ENCODE data around the gene ETV7.

The ETV7 gene

DNA sequence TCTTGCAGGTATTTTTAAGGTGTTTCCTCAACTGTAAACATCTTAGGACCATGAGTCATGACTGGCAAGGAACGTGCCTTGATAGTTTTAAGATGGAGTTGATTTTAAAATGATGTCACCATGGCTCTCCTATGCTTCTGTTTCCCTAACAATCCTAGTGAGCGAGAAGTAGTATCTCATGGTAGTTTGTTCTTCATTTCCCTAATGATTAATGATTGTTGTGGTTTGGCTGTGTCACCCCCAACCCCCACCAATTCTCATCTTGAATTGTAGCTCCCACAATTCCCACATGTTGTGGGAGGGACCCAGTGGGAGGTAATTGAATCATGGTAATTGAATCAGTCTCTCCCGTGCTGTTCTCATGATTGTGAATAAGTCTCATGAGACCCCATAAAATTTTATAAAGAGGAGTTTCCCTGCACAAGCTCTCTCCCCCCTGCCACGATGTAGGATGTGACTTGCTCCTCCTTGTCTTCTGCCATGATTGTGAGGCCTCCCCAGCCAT is 34.0 kb downstream of the ETV7 start:
- TF ChIP-seq, protein P1, sequence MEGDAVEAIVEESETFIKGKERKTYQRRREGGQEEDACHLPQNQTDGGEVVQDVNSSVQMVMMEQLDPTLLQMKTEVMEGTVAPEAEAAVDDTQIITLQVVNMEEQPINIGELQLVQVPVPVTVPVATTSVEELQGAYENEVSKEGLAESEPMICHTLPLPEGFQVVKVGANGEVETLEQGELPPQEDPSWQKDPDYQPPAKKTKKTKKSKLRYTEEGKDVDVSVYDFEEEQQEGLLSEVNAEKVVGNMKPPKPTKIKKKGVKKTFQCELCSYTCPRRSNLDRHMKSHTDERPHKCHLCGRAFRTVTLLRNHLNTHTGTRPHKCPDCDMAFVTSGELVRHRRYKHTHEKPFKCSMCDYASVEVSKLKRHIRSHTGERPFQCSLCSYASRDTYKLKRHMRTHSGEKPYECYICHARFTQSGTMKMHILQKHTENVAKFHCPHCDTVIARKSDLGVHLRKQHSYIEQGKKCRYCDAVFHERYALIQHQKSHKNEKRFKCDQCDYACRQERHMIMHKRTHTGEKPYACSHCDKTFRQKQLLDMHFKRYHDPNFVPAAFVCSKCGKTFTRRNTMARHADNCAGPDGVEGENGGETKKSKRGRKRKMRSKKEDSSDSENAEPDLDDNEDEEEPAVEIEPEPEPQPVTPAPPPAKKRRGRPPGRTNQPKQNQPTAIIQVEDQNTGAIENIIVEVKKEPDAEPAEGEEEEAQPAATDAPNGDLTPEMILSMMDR (IDR thresholded peaks at IDR 0.05; ENCODE audit: insufficient read depth, missing control alignments): no peak
- DNase-seq (ENCODE audit: insufficient read length, low spot score) (no peak), FAIRE-seq (no peak)

DNA sequence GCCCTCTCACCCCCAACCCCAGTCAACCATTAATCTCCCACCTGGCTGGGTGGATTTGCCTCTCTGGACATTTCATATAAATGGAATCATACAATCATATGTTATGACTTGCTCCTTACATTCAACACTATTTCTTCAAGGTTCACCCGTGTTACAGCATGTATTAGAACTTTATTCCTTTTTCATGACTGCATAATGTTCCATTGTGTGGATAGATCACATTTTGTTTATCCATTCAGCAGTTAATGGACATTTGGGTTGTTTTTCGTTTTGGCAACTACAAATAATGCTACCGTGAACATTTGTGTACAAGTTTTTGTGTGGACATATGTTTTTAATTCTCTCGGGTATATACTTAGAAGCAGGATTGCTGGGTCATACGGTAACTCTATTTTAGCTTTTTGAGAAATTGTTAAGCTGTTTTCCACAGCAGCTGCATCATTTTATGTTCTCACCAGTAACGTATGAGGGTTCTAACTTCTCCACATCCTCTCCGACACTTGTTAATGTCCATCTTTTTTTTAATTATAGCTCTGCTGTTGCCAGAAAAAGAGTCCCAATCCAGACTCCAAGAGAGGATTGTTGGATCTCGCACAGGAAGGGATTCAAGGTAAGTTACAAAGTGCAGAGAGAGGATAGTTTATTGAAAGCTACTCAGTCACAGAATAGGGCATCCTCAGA is 34.9 kb downstream of the ETV7 start:
- TF ChIP-seq, protein P1 (IDR thresholded peaks at IDR 0.05; ENCODE audit: insufficient read depth, missing control alignments): no peak
- FAIRE-seq: no peak

DNA sequence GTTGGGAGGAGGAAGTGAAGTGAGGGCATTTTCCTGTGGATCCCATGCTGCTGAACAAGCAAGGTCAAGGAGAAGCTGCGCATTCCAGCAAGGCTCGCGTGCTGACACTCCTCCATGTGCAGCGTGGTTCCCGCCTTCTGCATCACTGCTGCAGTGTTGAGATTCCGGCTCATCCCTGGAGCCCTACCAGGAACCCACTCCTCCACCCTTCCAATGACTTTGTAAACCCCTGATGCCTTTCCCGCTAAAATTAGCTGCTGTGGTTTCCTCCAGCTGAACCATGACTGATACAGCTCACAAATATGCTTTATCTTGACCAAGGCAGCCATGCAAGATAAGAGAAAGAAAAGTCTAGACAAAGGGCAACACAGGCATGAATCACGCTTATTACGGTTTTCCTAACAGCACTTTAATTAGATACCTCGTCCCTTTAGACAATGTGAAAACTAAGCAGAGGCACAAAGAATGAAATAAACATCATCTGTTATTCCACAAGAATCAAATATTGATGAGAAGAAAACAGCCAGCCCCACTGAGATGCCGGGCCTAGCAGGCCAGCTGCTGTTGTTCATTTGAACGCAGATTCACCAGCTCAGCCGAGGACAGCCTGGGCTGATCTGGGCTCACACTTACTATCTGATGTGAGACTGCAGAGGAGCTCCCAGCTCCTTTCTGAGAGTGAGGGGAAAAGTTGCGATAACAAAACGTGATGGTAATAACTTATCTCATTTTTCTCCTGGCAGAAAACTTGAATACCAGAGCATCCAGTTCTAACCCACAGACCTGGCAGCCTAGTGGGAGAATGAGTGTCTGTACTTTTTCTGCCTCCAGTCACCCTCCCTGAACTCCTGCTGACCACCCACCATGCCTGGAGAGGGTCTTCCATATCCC is 36.5 kb downstream of the ETV7 start:
- TF ChIP-seq, protein P1 (IDR thresholded peaks at IDR 0.05; ENCODE audit: insufficient read depth, missing control alignments): no peak
- no peak for FAIRE-seq

More for the DNA sequence above, 34.9 kb downstream of the ETV7 start:
- no peak for DNase-seq (ENCODE audit: insufficient read length, low spot score)

DNA sequence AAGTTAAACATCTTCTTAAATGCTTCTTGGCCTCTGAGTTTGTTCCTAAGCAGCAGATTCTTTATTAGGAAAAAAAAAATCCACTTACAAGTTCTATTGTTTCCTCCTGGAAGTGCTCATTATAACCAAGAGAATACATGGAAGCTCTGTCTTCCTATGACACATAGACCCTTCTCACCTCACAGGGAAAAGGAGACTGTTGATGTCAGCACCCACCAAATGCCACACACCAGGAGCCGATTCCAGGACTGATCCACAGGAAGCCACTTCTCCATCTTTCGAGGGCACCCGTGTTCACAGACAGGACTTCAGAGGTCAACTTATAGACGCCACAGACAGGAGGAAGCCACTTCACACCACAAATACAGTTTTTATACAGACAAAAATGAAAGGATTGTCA is 37.4 kb downstream of the ETV7 start:
- FAIRE-seq: no peak
- TF ChIP-seq, protein P1 (IDR thresholded peaks at IDR 0.05; ENCODE audit: insufficient read depth, missing control alignments): no peak
- DNase-seq (ENCODE audit: insufficient read length, low spot score): no peak

More for the DNA sequence above, 36.5 kb downstream of the ETV7 start:
- no peak for DNase-seq (ENCODE audit: insufficient read length, low spot score)

DNA sequence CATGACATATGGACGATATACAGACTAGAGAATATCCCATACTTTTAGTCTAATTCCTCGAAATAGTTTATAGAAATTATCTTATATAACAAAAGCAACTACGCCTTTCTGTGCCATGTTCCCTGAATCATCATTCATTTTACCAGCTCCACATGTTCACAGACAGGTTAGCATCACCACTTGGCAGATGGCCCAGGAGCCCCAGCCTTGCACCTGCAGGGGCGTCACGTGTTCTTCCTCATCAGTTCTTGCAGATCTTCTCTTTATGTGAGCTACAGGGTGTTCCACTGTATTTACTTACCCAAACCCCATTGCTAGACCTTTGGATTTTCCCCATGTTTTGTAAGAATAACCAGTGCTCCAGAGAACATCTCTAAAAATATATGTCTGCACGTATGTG is 38.2 kb downstream of the ETV7 start:
- TF ChIP-seq, protein P1 (IDR thresholded peaks at IDR 0.05; ENCODE audit: insufficient read depth, missing control alignments): no peak

DNA sequence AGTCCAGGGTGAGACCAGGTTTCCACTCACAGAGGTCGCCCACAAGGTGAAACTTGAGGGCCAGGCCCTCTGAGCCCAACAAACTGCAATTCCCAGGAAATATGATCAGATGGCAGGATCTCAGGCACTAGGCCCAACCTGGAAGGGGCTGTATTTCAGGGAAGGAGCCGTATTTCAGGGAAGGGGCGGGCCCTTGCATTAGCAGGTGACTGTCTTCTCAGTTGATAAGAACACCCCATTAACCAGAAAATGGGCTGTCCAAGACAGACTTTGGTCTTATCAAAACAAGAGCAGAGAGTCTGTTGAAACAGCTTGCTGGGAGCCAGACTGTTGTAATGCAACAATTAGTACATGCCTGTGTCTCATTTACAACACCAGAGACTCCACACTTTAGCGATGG is 39.8 kb downstream of the ETV7 start:
- TF ChIP-seq, protein P1 (IDR thresholded peaks at IDR 0.05; ENCODE audit: insufficient read depth, missing control alignments): no peak
- no peak for DNase-seq (ENCODE audit: insufficient read length, low spot score)
- FAIRE-seq: no peak

More for the DNA sequence above, 38.2 kb downstream of the ETV7 start:
- FAIRE-seq: no peak
- no peak for DNase-seq (ENCODE audit: insufficient read length, low spot score)
